Measurements from ENCODE around the gene SMIM21.

The SMIM21 gene

DNA sequence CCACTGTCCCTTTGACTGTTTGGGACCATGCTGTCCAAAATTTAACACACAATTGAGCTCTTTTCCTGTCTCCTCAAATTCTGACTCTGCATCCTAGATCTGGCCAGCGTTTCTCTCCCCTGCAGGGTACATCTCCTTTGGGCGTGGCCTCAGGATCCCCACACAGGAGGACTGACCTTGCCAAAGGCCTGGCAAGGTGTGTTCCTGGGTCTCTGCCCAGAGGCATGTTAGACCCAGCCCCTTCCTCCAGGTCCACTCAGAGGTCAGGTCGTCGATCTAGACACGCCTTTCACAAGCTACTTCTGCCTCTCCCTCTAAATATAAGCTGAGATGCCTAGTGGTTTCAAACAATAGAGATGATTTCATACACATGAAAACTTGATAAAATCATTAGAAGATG lies 45.4 kb upstream of the SMIM21 start:
- Histone ChIP-seq H3K79me2 (ENCODE audit: insufficient read depth, low read depth) (no peaks in the 10 kb centered on the region), H3K4me3 (IDR thresholded peaks at IDR 0.05; ENCODE audit: insufficient read depth, low read depth, low read length) (no peak overlapping the region), H2AFZ (ENCODE audit: low read depth) (no peak overlapping the region), H3K36me3 (ENCODE audit: insufficient read depth) (no peaks in the 10 kb centered on the region), H3K4me1 (ENCODE audit: low read depth, poor library complexity, severe bottlenecking) (no peaks in the 10 kb centered on the region), H3K27ac (no peak overlapping the region), H3K9ac (no peak overlapping the region), H3K4me2 (no peak overlapping the region), H4K20me1 (ENCODE audit: insufficient read depth) (no peaks in the 10 kb centered on the region), H3K27me3 (ENCODE audit: insufficient read depth, low read depth) (no peaks in the 10 kb centered on the region)
- TF ChIP-seq, protein P1, sequence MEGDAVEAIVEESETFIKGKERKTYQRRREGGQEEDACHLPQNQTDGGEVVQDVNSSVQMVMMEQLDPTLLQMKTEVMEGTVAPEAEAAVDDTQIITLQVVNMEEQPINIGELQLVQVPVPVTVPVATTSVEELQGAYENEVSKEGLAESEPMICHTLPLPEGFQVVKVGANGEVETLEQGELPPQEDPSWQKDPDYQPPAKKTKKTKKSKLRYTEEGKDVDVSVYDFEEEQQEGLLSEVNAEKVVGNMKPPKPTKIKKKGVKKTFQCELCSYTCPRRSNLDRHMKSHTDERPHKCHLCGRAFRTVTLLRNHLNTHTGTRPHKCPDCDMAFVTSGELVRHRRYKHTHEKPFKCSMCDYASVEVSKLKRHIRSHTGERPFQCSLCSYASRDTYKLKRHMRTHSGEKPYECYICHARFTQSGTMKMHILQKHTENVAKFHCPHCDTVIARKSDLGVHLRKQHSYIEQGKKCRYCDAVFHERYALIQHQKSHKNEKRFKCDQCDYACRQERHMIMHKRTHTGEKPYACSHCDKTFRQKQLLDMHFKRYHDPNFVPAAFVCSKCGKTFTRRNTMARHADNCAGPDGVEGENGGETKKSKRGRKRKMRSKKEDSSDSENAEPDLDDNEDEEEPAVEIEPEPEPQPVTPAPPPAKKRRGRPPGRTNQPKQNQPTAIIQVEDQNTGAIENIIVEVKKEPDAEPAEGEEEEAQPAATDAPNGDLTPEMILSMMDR (conservative IDR thresholded peaks at IDR 0.05; ENCODE audit: low read depth, low read length): no peak

DNA sequence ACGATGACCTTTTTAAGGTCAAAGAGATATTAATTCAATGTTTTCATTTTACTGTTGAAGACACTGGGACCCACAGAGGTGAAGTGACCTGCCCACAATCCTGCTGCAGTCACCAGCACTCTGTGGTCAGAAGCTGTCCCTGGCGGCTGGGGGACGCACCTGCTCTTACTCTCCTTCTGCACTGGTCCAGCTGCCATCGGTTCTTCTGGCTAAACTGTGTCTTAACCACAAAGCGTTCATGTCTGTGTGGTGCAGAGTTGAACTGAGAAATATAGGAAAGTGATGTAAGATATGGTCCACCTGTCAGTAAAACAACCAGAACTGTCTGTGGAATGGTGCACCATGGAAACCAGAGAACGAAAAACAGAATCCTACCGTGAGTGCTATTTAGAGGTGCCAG lies 44.9 kb upstream of the SMIM21 start:
- no peak overlapping the region for H3K27ac ChIP-seq

DNA sequence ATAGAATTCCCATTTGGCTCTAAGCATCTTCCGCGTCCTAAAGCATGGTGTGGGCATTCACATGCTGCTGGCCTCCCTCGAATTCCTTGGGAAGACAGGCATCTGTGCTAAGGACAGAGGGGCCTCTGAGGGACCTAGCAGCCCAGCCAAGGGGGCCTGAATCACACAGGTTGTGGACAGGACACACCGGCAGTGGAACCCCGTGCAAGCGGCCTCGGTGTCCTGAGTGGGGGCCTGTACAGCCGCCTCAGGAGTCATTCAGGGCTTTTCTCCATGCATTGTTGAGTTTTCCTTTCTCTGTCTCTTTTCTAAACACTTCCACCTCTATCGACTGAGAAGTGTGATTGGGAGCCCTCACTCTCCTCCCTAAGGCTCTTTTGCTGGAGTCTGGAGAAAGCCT lies 44.3 kb upstream of the SMIM21 start:
- H3K4me1 ChIP-seq (ENCODE audit: low read depth, poor library complexity, severe bottlenecking): no peaks in the 10 kb centered on the region
- H4K20me1 ChIP-seq (ENCODE audit: insufficient read depth): no peaks in the 10 kb centered on the region
- H3K79me2 ChIP-seq (ENCODE audit: insufficient read depth, low read depth): no peaks in the 10 kb centered on the region
- no peak overlapping the region for H3K27ac ChIP-seq
- TF ChIP-seq, protein P1 (conservative IDR thresholded peaks at IDR 0.05; ENCODE audit: low read depth, low read length): no peak
- H2AFZ ChIP-seq (ENCODE audit: low read depth): no peak overlapping the region
- H3K4me3 ChIP-seq (IDR thresholded peaks at IDR 0.05; ENCODE audit: insufficient read depth, low read depth, low read length): no peak overlapping the region
- H3K4me2 ChIP-seq: no peak overlapping the region
- no peaks in the 10 kb centered on the region for H3K36me3 ChIP-seq (ENCODE audit: insufficient read depth)
- no peaks in the 10 kb centered on the region for H3K27me3 ChIP-seq (ENCODE audit: insufficient read depth, low read depth)
- no peak overlapping the region for H3K9ac ChIP-seq

More for the DNA sequence above, 44.9 kb upstream of the SMIM21 start:
- no peaks in the 10 kb centered on the region for H3K4me1 ChIP-seq (ENCODE audit: low read depth, poor library complexity, severe bottlenecking)
- no peaks in the 10 kb centered on the region for H4K20me1 ChIP-seq (ENCODE audit: insufficient read depth)
- TF ChIP-seq, protein P1 (conservative IDR thresholded peaks at IDR 0.05; ENCODE audit: low read depth, low read length): no peak
- H3K79me2 ChIP-seq (ENCODE audit: insufficient read depth, low read depth): no peaks in the 10 kb centered on the region
- no peak overlapping the region for H3K4me3 ChIP-seq (IDR thresholded peaks at IDR 0.05; ENCODE audit: insufficient read depth, low read depth, low read length)
- H3K36me3 ChIP-seq (ENCODE audit: insufficient read depth): no peaks in the 10 kb centered on the region
- no peak overlapping the region for H3K9ac ChIP-seq
- H3K4me2 ChIP-seq: no peak overlapping the region
- H2AFZ ChIP-seq (ENCODE audit: low read depth): no peak overlapping the region
- no peaks in the 10 kb centered on the region for H3K27me3 ChIP-seq (ENCODE audit: insufficient read depth, low read depth)

DNA sequence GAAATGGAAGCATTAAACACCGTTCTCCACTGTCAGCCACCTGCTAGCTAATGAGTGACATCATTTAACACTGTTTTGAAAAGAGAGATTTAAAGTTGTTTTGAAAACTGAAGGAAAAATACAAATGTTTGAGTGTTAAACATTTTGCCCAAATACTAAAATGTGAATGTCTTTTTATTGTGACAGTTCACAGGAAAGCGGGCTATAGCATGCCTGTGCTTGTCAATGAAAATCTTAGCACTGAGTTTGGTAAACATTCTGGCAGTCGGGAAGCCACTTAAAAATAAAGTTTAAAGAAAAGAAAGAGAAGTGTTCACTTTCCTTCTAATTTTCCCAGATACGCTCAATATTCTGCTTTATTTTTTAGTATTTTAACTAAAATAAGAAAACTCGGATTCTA lies 40.3 kb upstream of the SMIM21 start:
- H3K27me3 ChIP-seq (ENCODE audit: insufficient read depth, low read depth): no peaks in the 10 kb centered on the region

More for the DNA sequence above, 40.3 kb upstream of the SMIM21 start:
- no peak overlapping the region for H3K4me3 ChIP-seq (IDR thresholded peaks at IDR 0.05; ENCODE audit: insufficient read depth, low read depth, low read length)
- H4K20me1 ChIP-seq (ENCODE audit: insufficient read depth): no peaks in the 10 kb centered on the region
- no peak overlapping the region for H3K4me2 ChIP-seq
- H3K36me3 ChIP-seq (ENCODE audit: insufficient read depth): no peaks in the 10 kb centered on the region
- no peak overlapping the region for H3K9ac ChIP-seq
- no peaks in the 10 kb centered on the region for H3K4me1 ChIP-seq (ENCODE audit: low read depth, poor library complexity, severe bottlenecking)
- TF ChIP-seq, protein P1 (conservative IDR thresholded peaks at IDR 0.05; ENCODE audit: low read depth, low read length): no peak
- H3K79me2 ChIP-seq (ENCODE audit: insufficient read depth, low read depth): no peaks in the 10 kb centered on the region
- no peak overlapping the region for H2AFZ ChIP-seq (ENCODE audit: low read depth)
- no peak overlapping the region for H3K27ac ChIP-seq
